GM23338 (cell line): ENCODE results near the gene PCCB.

ENCODE experiments used
- CTCF ChIP-seq, 2 experiments: fragments of 200-600 bp in 1 of 2; sonication (generic) in 1 of 2; conservative IDR thresholded peaks; 2 replicates each; pipeline versions ENCODE4 v1.5.1 to v1.6.1; 2016 to 2017; ENCODE audit warnings: antibody characterized with exemption in 2 of 2, low read depth in 2 of 2, mild to moderate bottlenecking in 2 of 2, moderate library complexity in 1 of 2
- ETS1 ChIP-seq: IDR thresholded peaks from 2 replicates; pipeline ENCODE4 v1.6.1; 2016; ENCODE audit warnings: antibody characterized with exemption
- EZH2 ChIP-seq: fragments of 200-600 bp; sonication (generic); IDR thresholded peaks from one replicate; pipeline ENCODE4 v1.8.0; 2017; ENCODE audit warnings: antibody characterized with exemption, mild to moderate bottlenecking, low read depth; ENCODE audit not compliant: unreplicated experiment
- POLR2AphosphoS5 ChIP-seq: IDR thresholded peaks from 2 replicates; pipeline ENCODE4 v1.6.1; 2016; ENCODE audit warnings: antibody characterized with exemption, low read depth
- REST ChIP-seq: IDR thresholded peaks from one replicate; pipeline ENCODE4 v1.6.1; 2018; ENCODE audit warnings: antibody characterized with exemption; ENCODE audit not compliant: unreplicated experiment

GRCh38 chr3:136207489-136208115 lies 42.5 kb upstream of the PCCB start:
- no peak for TF ChIP-seq CTCF (conservative IDR thresholded peaks at IDR 0.05; ENCODE audit: low read depth in 2 of 2)
- TF ChIP-seq POLR2AphosphoS5: no peak
- TF ChIP-seq REST: no peak
- no peak for TF ChIP-seq EZH2
- no peak for TF ChIP-seq ETS1
